HepG2 (cell line): ENCODE results near the gene ANKRD65. TPM values are rescaled to one million over a fixed set of nuclear protein-coding genes. Genes with fewer than 3 reads are reported as not detected.

Source experiments
- ATAC-seq: fragments of 200-7000 bp; cut with Tn5 transposase; 3 replicates; pipeline ENCODE4 v1.9.1; 2020; ENCODE audit warnings: mild to moderate bottlenecking, moderate library complexity
- BruUV-seq: library from RNA; stranded (reverse); fragments of 400-500 nt; replicated peaks from 2 replicates; lab custom pipeline; 2021; lab: Mats Ljungman, UMichigan
- CTCF ChIA-PET: fragments of 300-600 bp; formaldehyde crosslinking; extraction: SDS; loops from one replicate; lab custom pipeline; 2021; ENCODE audit warnings: low total read pairs, inconsistent platforms, low intra/inter-chr PET ratio; lab: Yijun Ruan, JAX
- POLR2A ChIA-PET: fragments of 350-600 bp; sonication (Branson Sonifier 250); formaldehyde crosslinking; loops from one replicate; lab custom pipeline; 2020; ENCODE audit warnings: antibody characterized with exemption, inconsistent platforms; lab: Yijun Ruan, JAX
- DNase-seq: peaks from one replicate; pipeline ENCODE4 v3.0.0-alpha.2; 2015; ENCODE audit warnings: low spot score
- FAIRE-seq: peaks from 3 replicates; lab custom pipeline; 2011; peaks lifted over from hg19 to GRCh38; lab: Jason Lieb, UNC
- H2AFZ ChIP-seq: one replicate; pipeline ENCODE4 v1.6.1; 2011; ENCODE audit warnings: low read length, inconsistent platforms
- H3K27ac ChIP-seq: fragments of 300-600 bp; 3 replicates; pipeline ENCODE4 v1.8.0; 2011; ENCODE audit warnings: mixed run types, mild to moderate bottlenecking, mixed read lengths, low read length, inconsistent platforms; ENCODE audit not compliant: insufficient read depth; ENCODE audit errors: extremely low read length
- H3K27me3 ChIP-seq, 2 experiments: fragments of 200-600 bp in 1 of 2; 2 replicates in 1 of 2; 3 replicates in 1 of 2; pipeline versions ENCODE4 v1.6.0 to v1.8.0; 2011; ENCODE audit warnings: low read length in 2 of 2, mild to moderate bottlenecking in 2 of 2, moderate library complexity in 2 of 2, inconsistent platforms in 1 of 2; ENCODE audit not compliant: insufficient read depth in 2 of 2, control insufficient read depth in 1 of 2
- H3K36me3 ChIP-seq, 2 experiments: fragments of 200-600 bp in 1 of 2; replicated peaks in 1 of 2; 2 replicates in 1 of 2; 3 replicates in 1 of 2; pipeline versions ENCODE4 v1.5.1 to v1.8.0; 2011; ENCODE audit warnings: low read length in 2 of 2, inconsistent platforms in 1 of 2; ENCODE audit not compliant: insufficient read depth in 2 of 2, control insufficient read depth in 1 of 2
- H3K4me1 ChIP-seq: 2 replicates; pipeline ENCODE4 v1.5.1; 2012; ENCODE audit warnings: low read length, inconsistent platforms; ENCODE audit not compliant: insufficient read depth
- H3K4me2 ChIP-seq: 2 replicates; pipeline ENCODE4 v1.6.0; 2011; ENCODE audit warnings: low read depth, low read length, inconsistent platforms
- H3K4me3 ChIP-seq, 3 experiments: fragments of 200-600 bp in 1 of 3; sonication (generic), shearing (Covaris generic) in 1 of 3; replicated peaks in 1 of 3; 2 replicates each; pipeline ENCODE4 v1.5.1; 2011 to 2016; ENCODE audit warnings: low read length in 3 of 3, inconsistent platforms in 2 of 3, low read depth in 2 of 3, mild to moderate bottlenecking in 2 of 3, control low read depth in 1 of 3, mixed read lengths in 1 of 3; ENCODE audit not compliant: insufficient read depth in 1 of 3
- H3K79me2 ChIP-seq: one replicate; pipeline ENCODE4 v1.6.1; 2011; ENCODE audit warnings: low read length, inconsistent platforms; ENCODE audit not compliant: insufficient read depth
- H3K9ac ChIP-seq: 2 replicates; pipeline ENCODE4 v1.6.0; 2011; ENCODE audit warnings: mild to moderate bottlenecking, low read depth, low read length, inconsistent platforms; ENCODE audit not compliant: insufficient read depth
- H3K9me3 ChIP-seq: 2 replicates; pipeline ENCODE4 v1.5.1; 2012; ENCODE audit warnings: mild to moderate bottlenecking, low read length
- H4K20me1 ChIP-seq: 2 replicates; pipeline ENCODE4 v1.6.0; 2011; ENCODE audit warnings: inconsistent platforms, mild to moderate bottlenecking, low read length, moderate library complexity; ENCODE audit not compliant: insufficient read depth
- AGO1 ChIP-seq: fragments of 200-400 bp; formaldehyde crosslinking; IDR thresholded peaks from 2 replicates; pipeline ENCODE4 v1.6.1; 2017; ENCODE audit warnings: mild to moderate bottlenecking, low read depth, low read length, moderate library complexity; ENCODE audit not compliant: poor library complexity, severe bottlenecking
- AGO2 ChIP-seq: fragments of 200-400 bp; formaldehyde crosslinking; optimal IDR thresholded peaks from 2 replicates; pipeline ENCODE3; 2017; ENCODE audit warnings: mild to moderate bottlenecking, low read depth, low read length, moderate library complexity
- AHR ChIP-seq: IDR thresholded peaks from 2 replicates; pipeline ENCODE4 v1.6.1; 2018; ENCODE audit warnings: missing genetic modification reagents, missing compliant biosample characterization
- ATF1 ChIP-seq: IDR thresholded peaks from 2 replicates; pipeline ENCODE4 v1.6.1; 2016; ENCODE audit warnings: mild to moderate bottlenecking, control low read depth
- EP300 ChIP-seq, 3 experiments: sonication (generic) in 1 of 3; formaldehyde crosslinking in 1 of 3; IDR thresholded peaks; 2 replicates each; pipeline versions ENCODE4 v1.5.1 to v1.6.1; 2011 to 2020; ENCODE audit warnings: low read depth in 2 of 3, low read length in 2 of 3, borderline replicate concordance in 1 of 3, improper control_type of control experiment in 1 of 3, mild to moderate bottlenecking in 1 of 3, missing genetic modification reagents in 1 of 3, moderate library complexity in 1 of 3
- FOXP4 ChIP-seq: sonication (generic); formaldehyde crosslinking; IDR thresholded peaks from 2 replicates; pipeline ENCODE4 v1.4.0; 2020; ENCODE audit warnings: missing genetic modification reagents
- GTF3A ChIP-seq: sonication (generic); formaldehyde crosslinking; conservative IDR thresholded peaks from 2 replicates; pipeline ENCODE4 v1.4.0; 2020; ENCODE audit warnings: mild to moderate bottlenecking, missing genetic modification reagents
- HNRNPLL ChIP-seq: fragments of 200-400 bp; formaldehyde crosslinking; IDR thresholded peaks from 2 replicates; pipeline ENCODE4 v1.6.1; 2017; ENCODE audit warnings: mild to moderate bottlenecking, low read depth, low read length; ENCODE audit not compliant: poor library complexity, severe bottlenecking
- MTF1 ChIP-seq: sonication (generic); formaldehyde crosslinking; IDR thresholded peaks from 2 replicates; pipeline ENCODE4 v1.5.0; 2020; ENCODE audit warnings: missing genetic modification reagents
- NFE2 ChIP-seq: sonication (generic); formaldehyde crosslinking; IDR thresholded peaks from 2 replicates; pipeline ENCODE4 v1.4.0; 2020; ENCODE audit warnings: missing genetic modification reagents
- POLR2A ChIP-seq, 2 experiments: IDR thresholded peaks; 2 replicates each; pipeline ENCODE4 v1.6.1; 2011; ENCODE audit warnings: low read depth in 2 of 2, low read length in 2 of 2, mild to moderate bottlenecking in 1 of 2, moderate library complexity in 1 of 2; ENCODE audit not compliant: insufficient read depth in 1 of 2
- PREB ChIP-seq: sonication (generic); formaldehyde crosslinking; IDR thresholded peaks from 2 replicates; pipeline ENCODE4 v1.4.0; 2020; ENCODE audit warnings: missing genetic modification reagents
- SP2 ChIP-seq: sonication (generic); formaldehyde crosslinking; IDR thresholded peaks from 2 replicates; pipeline ENCODE4 v1.5.1; 2020; ENCODE audit warnings: mild to moderate bottlenecking, missing genetic modification reagents
- TCF7L2 ChIP-seq: IDR thresholded peaks from 2 replicates; pipeline ENCODE4 v1.6.1; 2011; ENCODE audit warnings: mild to moderate bottlenecking, low read depth, low read length, moderate library complexity
- YY1 ChIP-seq: IDR thresholded peaks from 2 replicates; pipeline ENCODE4 v1.6.1; 2011; ENCODE audit warnings: low read length, low read depth, moderate library complexity, mild to moderate bottlenecking; ENCODE audit not compliant: insufficient read depth, insufficient replicate concordance
- ZBTB46 ChIP-seq: sonication (generic); formaldehyde crosslinking; IDR thresholded peaks from 2 replicates; pipeline ENCODE4 v1.4.0; 2020; ENCODE audit warnings: mild to moderate bottlenecking, missing genetic modification reagents, borderline replicate concordance
- ZFP90 ChIP-seq: sonication (generic); formaldehyde crosslinking; IDR thresholded peaks from 2 replicates; pipeline ENCODE4 v1.8.0; 2022; ENCODE audit warnings: missing genetic modification reagents, mild to moderate bottlenecking, inconsistent platforms, borderline replicate concordance
- ZNF10 ChIP-seq: sonication (generic); formaldehyde crosslinking; IDR thresholded peaks from 2 replicates; pipeline ENCODE4 v1.4.0; 2020; ENCODE audit warnings: mild to moderate bottlenecking, low read depth, missing genetic modification reagents, borderline replicate concordance
- ZNF180 ChIP-seq: sonication (generic); formaldehyde crosslinking; IDR thresholded peaks from 2 replicates; pipeline ENCODE4 v1.4.0; 2020; ENCODE audit warnings: low read depth, missing genetic modification reagents, borderline replicate concordance
- ZNF33A ChIP-seq: sonication (generic); formaldehyde crosslinking; IDR thresholded peaks from 2 replicates; pipeline ENCODE4 v1.5.1; 2020; ENCODE audit warnings: missing genetic modification reagents, mild to moderate bottlenecking, moderate library complexity, borderline replicate concordance
- ZNF383 ChIP-seq: sonication (generic); formaldehyde crosslinking; IDR thresholded peaks from 2 replicates; pipeline ENCODE4 v1.4.0; 2020; ENCODE audit warnings: missing genetic modification reagents, mild to moderate bottlenecking, borderline replicate concordance
- WGBS: methylation state at CpG from one replicate; pipeline ENCODE4 v1.1.6; 2017; ENCODE audit warnings: low lambda C conversion rate; 5-methylcytosine and 5-hydroxymethylcytosine counted together
- in situ Hi-C: cut with HindIII; loops from 2 replicates; pipeline ENCODE4 v1.10.0; 2017; ENCODE audit warnings: low pct_unique_long_range_greater_than_20kb; ENCODE audit not compliant: extremely low pct_ligation_motif_present
- intact Hi-C: fragments of 100-400 bp; cut with micrococcal nuclease; formaldehyde crosslinking; loops from one replicate; pipeline ENCODE4 v1.10.0; 2022; ENCODE audit not compliant: unreplicated experiment
- polyA plus RNA-seq, 8 experiments: library from polyadenylated mRNA; depleted of rRNA in 3 of 8; stranded (reverse) in 7 of 8; unstranded in 1 of 8; fragments of >200 nt; fragmentation: Illumina TruSeq in 4 of 8; extraction: Trizol in 4 of 8; gene quantifications; 2 replicates each; pipeline versions ENCODE4 v1.2.1 to v1.2.3, GENCODE V29; 2011 to 2016; ENCODE audit warnings: low read depth in 4 of 8, missing spikeins in 1 of 8, mixed read lengths in 1 of 8; ENCODE audit not compliant: insufficient read depth in 1 of 8
- total RNA-seq, 5 experiments: library from RNA; depleted of rRNA; stranded (reverse); fragments of >200 nt; fragmentation: Illumina TruSeq; extraction: Trizol; gene quantifications; 2 replicates each; pipeline ENCODE4 v1.2.3, GENCODE V29; 2016; ENCODE audit warnings: low read depth in 1 of 5

Gene ANKRD65
- total and polyA plus RNA-seq, 2 of the 13 experiments (the other 11 are each of a cell fraction or from before 2014, with no cell fraction given) = 12.1 to 30.1 TPM

- no peak for FAIRE-seq
- H3K4me2 ChIP-seq = no peak overlapping the region
- no peak for DNase-seq
- H4K20me1 ChIP-seq = peaks cover 18% of the 10 kb centered on the region; the same call in 1 of the 2 replicates
- H2AFZ ChIP-seq = no peak overlapping the region
- H3K27ac ChIP-seq = no peak overlapping the region
- no peaks in the 10 kb centered on the region for H3K36me3 ChIP-seq
- ATAC-seq = no peak
- in situ Hi-C loops (no loop called here), intact Hi-C loops (no loop called here)
- no peaks in the 10 kb centered on the region for H3K27me3 ChIP-seq
- no peaks in the 10 kb centered on the region for H3K9me3 ChIP-seq
- POLR2A ChIA-PET = interaction anchor here (0.8 to 1.5 kb wide), 2 partner anchors 9 to 26 kb away, joined by 3 to 5 read pairs; partner anchors contain the start of gene ANKRD65
- CTCF ChIA-PET = no interaction called here
- no peak overlapping the region for H3K9ac ChIP-seq
- H3K4me3 ChIP-seq = no peak overlapping the region
- WGBS = 95% methylated on average over 10 of the region's 13 CpGs
- peaks cover 21% of the 10 kb centered on the region for H3K79me2 ChIP-seq
- no TSS peak for BruUV-seq
- H3K4me1 ChIP-seq = peaks cover 27% of the 10 kb centered on the region
- TF ChIP-seq TCF7L2 (no peak), ZBTB46 (CRISPR knock-in tag) (no peak), GTF3A (CRISPR knock-in tag) (no peak), MTF1 (CRISPR knock-in tag) (no peak), PREB (CRISPR knock-in tag) (no peak), AHR (CRISPR knock-in tag) (no peak), ZNF33A (CRISPR knock-in tag) (no peak), SP2 (CRISPR knock-in tag) (no peak), NFE2 (CRISPR knock-in tag) (no peak), FOXP4 (CRISPR knock-in tag) (no peak), EP300 (IDR thresholded peaks at IDR 0.05; ENCODE audit: low read depth in 2 of 2, low read length in 2 of 2) (no peak), EP300 (CRISPR knock-in tag; IDR thresholded peaks at IDR 0.05; ENCODE audit: borderline replicate concordance) (no peak), HNRNPLL (no peak), ZFP90 (CRISPR knock-in tag) (no peak), AGO2 (peak; percentile 24), YY1 (no peak), ZNF180 (CRISPR knock-in tag) (no peak), ZNF10 (CRISPR knock-in tag) (no peak), ZNF383 (CRISPR knock-in tag) (no peak), ATF1 (CRISPR knock-in tag) (no peak), AGO1 (peak; percentile 64), POLR2A (IDR thresholded peaks at IDR 0.05; ENCODE audit: insufficient read depth in 1 of 2, low read depth in 2 of 2, low read length in 2 of 2) (peak in 1 of 2 experiments; percentile 48; a peak in 2 of 4 replicates)
Measured at GRCh38 chr1:1411626-1412025, 9.4 kb downstream of the ANKRD65 start.
